HUES48 (cell line): ENCODE results near the gene CLRN3.

ENCODE experiments used
- H3K27ac ChIP-seq: one replicate; pipeline ENCODE4 v1.7.0; 2013; ENCODE audit warnings: low read depth, low read length, inconsistent platforms
- H3K27me3 ChIP-seq: 2 replicates; pipeline ENCODE4 v1.6.1; 2013; ENCODE audit warnings: mild to moderate bottlenecking, low read length; ENCODE audit not compliant: control insufficient read depth, insufficient read depth
- H3K36me3 ChIP-seq: 2 replicates; pipeline ENCODE4 v1.6.1; 2013; ENCODE audit warnings: low read length; ENCODE audit not compliant: control insufficient read depth, insufficient read depth
- H3K4me1 ChIP-seq: 2 replicates; pipeline ENCODE4 v1.6.1; 2013; ENCODE audit warnings: mild to moderate bottlenecking, low read length; ENCODE audit not compliant: control insufficient read depth, insufficient read depth
- H3K4me3 ChIP-seq: 2 replicates; pipeline ENCODE4 v1.5.1; 2013; ENCODE audit warnings: mild to moderate bottlenecking, low read depth, low read length
- H3K9ac ChIP-seq: 2 replicates; pipeline ENCODE4 v1.6.1; 2013; ENCODE audit warnings: mild to moderate bottlenecking, low read depth, low read length, moderate library complexity
- H3K9me3 ChIP-seq: 2 replicates; pipeline ENCODE4 v1.6.1; 2013; ENCODE audit warnings: low read length; ENCODE audit not compliant: control insufficient read depth, insufficient read depth

CLRN3 gene

DNA sequence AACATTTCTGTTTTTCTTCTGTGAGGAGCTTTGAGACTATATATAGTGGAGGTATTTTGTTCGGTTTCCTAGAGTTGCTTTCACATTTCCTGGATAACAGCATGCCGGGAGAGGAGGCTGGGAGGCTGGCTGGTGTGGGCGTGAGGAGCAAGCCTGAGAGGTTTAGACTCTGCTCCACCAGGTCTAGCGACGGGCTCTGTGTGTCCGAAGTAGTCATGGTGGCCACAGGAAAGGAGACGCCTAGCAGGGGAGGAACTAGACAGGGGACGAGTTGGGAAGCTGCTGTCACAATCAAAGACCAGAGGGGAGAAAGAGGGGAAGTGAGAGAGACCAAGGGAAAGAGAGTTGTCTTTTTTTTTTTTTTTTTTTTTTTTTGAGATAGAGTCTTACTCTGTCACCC, 33.7 kb upstream of the CLRN3 start:
- Histone ChIP-seq H3K4me1 (no peaks in the 10 kb centered on the region), H3K27me3 (no peaks in the 10 kb centered on the region), H3K27ac (no peak overlapping the region), H3K36me3 (no peaks in the 10 kb centered on the region), H3K9me3 (no peaks in the 10 kb centered on the region), H3K4me3 (no peak overlapping the region), H3K9ac (no peak overlapping the region)

GRCh38 chr10:127925471-127926207, 32.9 kb upstream of the CLRN3 start:
- Histone ChIP-seq H3K9me3 (no peaks in the 10 kb centered on the region), H3K36me3 (no peaks in the 10 kb centered on the region), H3K9ac (no peak overlapping the region), H3K4me1 (no peaks in the 10 kb centered on the region), H3K4me3 (no peak overlapping the region), H3K27me3 (no peaks in the 10 kb centered on the region), H3K27ac (no peak overlapping the region)

DNA sequence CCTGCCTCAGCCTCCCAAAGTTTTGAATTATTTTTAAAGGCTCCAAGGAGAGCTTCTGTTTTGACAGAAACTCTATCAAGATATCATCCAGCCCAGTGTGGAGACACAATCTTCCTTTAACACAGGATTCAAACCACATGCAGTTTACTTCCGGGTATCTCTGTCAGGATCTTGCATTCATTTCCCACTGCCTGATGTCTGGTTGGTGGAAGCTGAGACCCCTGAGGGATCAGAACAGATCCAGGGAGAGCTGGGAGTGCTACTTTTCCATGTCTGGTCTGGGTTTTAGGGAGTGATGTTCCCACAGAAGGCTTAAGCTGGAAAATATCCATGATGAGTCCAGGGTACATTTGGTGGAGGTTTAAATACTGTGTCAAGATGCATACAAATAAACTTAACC, 30.9 kb upstream of the CLRN3 start:
- Histone ChIP-seq H3K27me3 (no peaks in the 10 kb centered on the region), H3K4me3 (no peak overlapping the region), H3K9ac (no peak overlapping the region), H3K9me3 (no peaks in the 10 kb centered on the region), H3K27ac (no peak overlapping the region), H3K36me3 (no peaks in the 10 kb centered on the region), H3K4me1 (no peaks in the 10 kb centered on the region)

GRCh38 chr10:127922675-127923366, 30.1 kb upstream of the CLRN3 start:
- H3K9ac ChIP-seq, result no peak overlapping the region
- H3K36me3 ChIP-seq, result no peaks in the 10 kb centered on the region
- no peaks in the 10 kb centered on the region for H3K9me3 ChIP-seq
- no peak overlapping the region for H3K4me3 ChIP-seq
- H3K27ac ChIP-seq, result no peak overlapping the region
- no peaks in the 10 kb centered on the region for H3K4me1 ChIP-seq
- no peaks in the 10 kb centered on the region for H3K27me3 ChIP-seq

DNA sequence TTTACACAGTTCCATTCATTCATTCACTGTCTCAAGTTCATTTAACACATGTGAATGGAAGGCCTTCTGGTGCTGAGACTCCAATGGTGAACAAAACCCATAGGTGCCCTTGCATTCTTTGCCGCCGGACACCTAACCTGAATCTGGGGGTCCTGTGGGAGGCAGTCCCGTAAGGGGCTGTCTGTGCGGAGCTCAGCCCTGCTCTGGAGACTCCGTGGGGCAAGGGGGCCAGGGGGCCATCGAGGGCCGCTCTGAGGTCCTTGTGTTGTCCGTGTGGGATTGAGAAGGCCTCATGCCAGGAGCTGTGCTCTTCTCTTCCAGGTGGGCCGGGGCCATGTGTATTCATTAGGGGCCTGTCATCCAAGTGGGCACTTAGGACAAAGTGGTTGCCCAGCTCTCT, 29.5 kb upstream of the CLRN3 start:
- H3K9me3 ChIP-seq, result no peaks in the 10 kb centered on the region
- no peak overlapping the region for H3K9ac ChIP-seq
- H3K27ac ChIP-seq, result no peak overlapping the region
- no peaks in the 10 kb centered on the region for H3K4me1 ChIP-seq
- H3K27me3 ChIP-seq, result no peaks in the 10 kb centered on the region
- no peaks in the 10 kb centered on the region for H3K36me3 ChIP-seq
- H3K4me3 ChIP-seq, result no peak overlapping the region

DNA sequence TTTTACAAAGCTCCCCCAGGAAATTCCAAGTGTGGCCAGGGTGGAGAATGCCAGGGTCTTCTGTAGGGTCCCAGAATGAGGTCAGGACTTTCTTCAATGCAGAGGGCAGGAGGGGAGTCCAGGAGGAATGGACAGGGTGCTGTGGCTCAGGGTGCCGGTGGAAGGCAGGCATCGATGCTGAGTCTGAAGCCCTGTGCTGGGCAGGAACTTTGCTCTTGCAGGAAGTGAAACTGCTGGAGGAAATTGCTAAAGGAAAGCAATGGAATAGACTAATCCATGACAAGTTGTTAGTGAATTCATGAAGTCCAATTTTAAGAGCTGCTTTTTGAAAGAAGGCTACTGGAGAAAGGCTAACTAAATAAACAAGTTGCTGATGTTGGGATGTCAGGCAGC, 29.0 kb upstream of the CLRN3 start:
- H3K4me1 ChIP-seq, result no peaks in the 10 kb centered on the region
- H3K36me3 ChIP-seq, result no peaks in the 10 kb centered on the region
- no peak overlapping the region for H3K9ac ChIP-seq
- H3K27me3 ChIP-seq, result no peaks in the 10 kb centered on the region
- no peak overlapping the region for H3K4me3 ChIP-seq
- H3K27ac ChIP-seq, result no peak overlapping the region
- H3K9me3 ChIP-seq, result no peaks in the 10 kb centered on the region

DNA sequence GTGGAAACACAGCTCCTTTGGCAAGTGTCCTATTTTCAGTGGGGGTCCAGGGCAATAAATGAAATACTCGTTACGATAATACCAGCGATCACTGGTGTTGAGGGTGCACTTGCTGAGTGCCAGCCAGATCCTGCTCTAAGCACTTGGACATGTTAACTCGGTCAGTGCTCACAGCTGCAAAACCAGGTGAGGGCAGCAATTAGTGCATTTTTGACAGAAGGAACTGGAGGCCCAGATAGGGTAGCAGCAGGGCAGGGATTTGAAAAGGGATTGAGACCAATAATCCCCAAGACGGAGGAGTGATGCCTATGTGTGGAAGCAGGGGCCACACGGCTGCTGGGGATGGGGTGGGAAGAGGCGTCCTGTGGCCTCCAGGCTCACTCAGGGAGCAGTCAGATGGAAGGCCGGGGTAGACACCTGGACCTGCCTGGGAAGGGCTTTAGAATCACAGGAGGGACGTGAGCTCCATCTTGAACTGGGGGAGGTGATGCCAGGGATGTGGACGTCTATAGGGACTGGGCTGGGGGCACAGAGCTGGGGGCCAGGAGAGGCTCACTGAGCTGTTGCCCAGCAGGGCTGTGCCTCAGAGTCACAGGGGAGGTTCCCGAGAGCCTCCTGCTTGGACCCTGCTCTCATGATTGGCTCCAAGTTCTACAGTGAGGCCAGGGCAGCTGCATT, 28.5 kb upstream of the CLRN3 start:
- no peaks in the 10 kb centered on the region for H3K36me3 ChIP-seq
- H3K9ac ChIP-seq, result no peak overlapping the region
- H3K4me1 ChIP-seq, result no peaks in the 10 kb centered on the region
- no peaks in the 10 kb centered on the region for H3K9me3 ChIP-seq
- H3K27ac ChIP-seq, result no peak overlapping the region
- H3K27me3 ChIP-seq, result no peaks in the 10 kb centered on the region
- no peak overlapping the region for H3K4me3 ChIP-seq

- Histone ChIP-seq H3K4me1 (no peaks in the 10 kb centered on the region), H3K9me3 (no peaks in the 10 kb centered on the region), H3K4me3 (no peak overlapping the region), H3K27ac (no peak overlapping the region), H3K36me3 (no peaks in the 10 kb centered on the region), H3K27me3 (no peaks in the 10 kb centered on the region), H3K9ac (no peak overlapping the region)
These were observed 27.7 kb upstream of the CLRN3 start for GRCh38 chr10:127920306-127921074.

DNA sequence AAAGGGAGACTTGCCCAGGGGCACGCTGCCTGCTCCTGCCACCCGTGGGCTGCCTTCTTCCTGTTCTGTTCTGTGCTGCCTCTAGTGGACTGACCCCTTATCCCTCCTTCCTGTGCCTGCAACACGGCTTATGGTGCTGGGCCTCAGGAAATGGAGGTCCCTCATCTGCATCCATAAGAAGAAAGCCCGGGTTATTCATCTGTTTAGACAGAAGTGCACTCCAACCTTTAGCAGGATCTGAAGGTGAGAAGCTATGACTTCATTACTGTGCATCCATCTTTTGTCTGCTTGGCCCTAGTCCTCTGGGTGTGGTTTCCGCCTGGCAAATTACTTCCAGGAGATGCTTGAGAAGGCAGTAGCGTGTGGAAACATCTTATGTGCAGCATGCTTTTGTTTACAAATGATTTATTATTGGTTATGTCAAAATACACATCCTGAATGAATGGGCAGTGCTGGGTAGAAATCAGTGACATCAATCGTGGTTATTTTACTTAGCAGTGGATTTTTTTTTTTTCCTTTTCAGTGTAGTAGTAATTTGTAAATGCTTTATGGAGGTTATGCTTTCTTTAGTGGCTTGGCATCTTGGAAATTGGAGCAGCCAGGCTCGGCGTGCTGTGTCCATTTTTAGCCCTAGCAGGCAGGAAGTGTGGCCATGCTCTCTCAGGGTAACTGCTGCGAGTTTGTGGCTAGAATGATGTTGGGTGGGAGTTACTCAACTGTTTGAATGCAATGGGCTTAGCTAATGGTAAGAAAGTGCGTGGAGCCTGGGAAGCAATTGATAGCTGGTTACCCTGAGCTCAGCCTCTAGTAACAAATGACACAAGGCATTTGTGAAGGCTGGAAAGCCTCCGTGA, 26.9 kb upstream of the CLRN3 start:
- no peaks in the 10 kb centered on the region for H3K9me3 ChIP-seq
- no peak overlapping the region for H3K27ac ChIP-seq
- H3K36me3 ChIP-seq, result no peaks in the 10 kb centered on the region
- H3K4me3 ChIP-seq, result no peak overlapping the region
- H3K27me3 ChIP-seq, result no peaks in the 10 kb centered on the region
- no peaks in the 10 kb centered on the region for H3K4me1 ChIP-seq
- no peak overlapping the region for H3K9ac ChIP-seq

DNA sequence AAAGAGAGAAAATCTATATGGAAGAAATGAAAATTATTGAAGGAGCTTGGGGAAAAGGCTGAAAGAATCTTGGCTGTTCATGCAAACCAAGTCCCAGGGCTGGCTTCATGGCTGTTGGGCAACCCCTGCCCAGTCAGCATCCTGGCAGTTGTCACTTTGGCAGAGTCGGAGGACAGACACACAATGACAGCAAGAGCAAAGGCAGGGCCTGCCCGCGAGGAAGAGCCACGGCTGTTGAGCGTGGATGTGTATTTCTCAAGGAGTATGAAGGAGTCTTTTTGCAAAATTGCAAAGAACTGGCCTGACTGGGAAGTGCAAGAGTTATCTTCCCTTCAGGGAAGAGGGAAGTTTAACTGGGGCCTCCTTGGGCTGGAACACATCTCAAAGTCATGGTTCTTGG, 25.8 kb upstream of the CLRN3 start:
- no peaks in the 10 kb centered on the region for H3K27me3 ChIP-seq
- no peaks in the 10 kb centered on the region for H3K4me1 ChIP-seq
- H3K36me3 ChIP-seq, result no peaks in the 10 kb centered on the region
- no peaks in the 10 kb centered on the region for H3K9me3 ChIP-seq
- no peak overlapping the region for H3K4me3 ChIP-seq
- no peak overlapping the region for H3K27ac ChIP-seq
- no peak overlapping the region for H3K9ac ChIP-seq
